GM21717 (cell line): ENCODE results near the gene POU3F1.

Experiments used
- ATAC-seq: cut with Tn5 transposase; IDR thresholded peaks from one replicate; pipeline ENCODE4 v1.9.1; 2021; ENCODE audit warnings: mild to moderate bottlenecking, moderate library complexity; ENCODE audit not compliant: unreplicated experiment

Gene POU3F1

DNA sequence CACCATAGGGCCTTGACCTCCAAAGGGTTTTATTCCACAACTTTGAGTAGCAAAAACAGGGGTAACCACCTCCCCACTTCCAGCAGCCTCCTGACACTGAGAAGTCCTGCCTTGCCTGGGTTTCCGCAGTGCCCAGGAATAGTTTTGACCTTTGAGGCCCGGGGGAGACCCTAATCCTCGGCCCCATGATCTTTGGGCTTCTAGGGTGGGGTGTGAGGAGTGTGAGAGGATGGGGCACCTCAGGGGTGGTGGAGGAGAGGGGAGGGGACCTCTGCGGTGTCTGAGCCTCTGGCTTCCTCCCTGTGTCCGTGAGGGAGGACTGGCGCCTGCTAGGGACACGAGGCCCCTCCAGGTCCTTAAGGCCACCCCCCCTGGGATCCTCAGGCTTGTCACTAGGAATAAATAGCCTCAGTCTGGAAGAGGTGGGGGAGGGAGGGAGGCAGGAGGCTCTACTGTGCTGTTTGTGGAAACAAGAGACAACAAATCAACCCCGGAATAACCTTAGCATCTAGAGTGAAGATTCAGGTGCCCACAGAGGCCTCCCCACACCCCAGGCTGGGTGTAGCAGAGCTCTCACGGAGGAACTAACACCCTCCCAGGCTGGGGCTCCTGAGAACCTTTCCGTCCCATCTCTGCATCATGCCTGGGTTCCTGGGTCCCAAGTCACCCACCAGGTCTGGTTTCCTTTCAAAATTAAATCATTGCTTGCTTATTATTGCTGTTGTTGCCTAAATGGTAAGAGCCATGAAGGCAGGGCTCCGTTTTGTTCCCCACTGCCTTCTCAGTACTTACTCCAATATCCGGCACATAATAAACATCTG lies 40.4 kb downstream of the POU3F1 start:
- ATAC-seq: no peak

DNA sequence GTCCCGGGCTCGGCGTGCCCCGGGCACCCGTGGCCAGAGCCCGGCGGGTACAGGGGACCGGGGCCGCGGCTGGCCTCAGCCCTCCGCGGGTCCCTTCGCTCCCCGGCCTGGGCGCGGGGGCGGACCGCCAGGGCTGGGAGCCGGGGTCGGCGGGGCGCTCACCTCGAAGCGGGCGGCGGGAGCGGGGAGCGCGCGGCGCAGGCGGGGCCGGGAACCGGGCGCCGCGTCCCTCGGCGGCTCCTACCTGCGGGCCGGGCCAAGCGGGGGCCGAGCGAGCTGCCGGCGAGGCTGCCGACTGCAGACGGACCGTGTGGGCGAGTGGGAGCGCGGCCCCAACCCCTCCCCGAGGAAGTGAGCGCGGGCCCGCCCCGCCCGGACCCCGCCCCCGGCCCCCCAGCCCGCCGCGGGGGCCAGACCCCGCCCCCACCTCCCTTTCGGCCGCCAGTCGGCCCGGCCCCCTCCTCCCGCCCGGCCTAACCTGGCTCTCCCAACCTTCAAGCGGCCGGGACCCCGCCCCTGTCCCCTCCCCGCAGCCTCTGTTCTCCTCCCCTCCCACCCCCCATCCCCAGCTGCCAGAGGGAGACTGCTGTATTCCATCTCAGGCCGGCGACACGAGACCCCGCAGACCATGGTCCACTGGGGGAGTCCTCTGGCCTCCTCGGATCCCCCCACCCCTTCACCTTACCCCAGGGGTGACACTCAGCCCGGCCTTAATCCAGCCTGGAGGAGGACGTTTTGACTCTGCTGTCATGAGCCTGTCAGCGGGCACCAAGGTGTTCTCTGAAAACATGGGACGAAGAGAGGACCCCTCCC lies 41.2 kb downstream of the POU3F1 start, which contains the start of gene FHL3:
FHL3 (minus strand) TSS at position 320 of the 813 bp plus-strand sequence. CDS start 6,102 bp downstream, outside the sequence.
- no peak for ATAC-seq

DNA sequence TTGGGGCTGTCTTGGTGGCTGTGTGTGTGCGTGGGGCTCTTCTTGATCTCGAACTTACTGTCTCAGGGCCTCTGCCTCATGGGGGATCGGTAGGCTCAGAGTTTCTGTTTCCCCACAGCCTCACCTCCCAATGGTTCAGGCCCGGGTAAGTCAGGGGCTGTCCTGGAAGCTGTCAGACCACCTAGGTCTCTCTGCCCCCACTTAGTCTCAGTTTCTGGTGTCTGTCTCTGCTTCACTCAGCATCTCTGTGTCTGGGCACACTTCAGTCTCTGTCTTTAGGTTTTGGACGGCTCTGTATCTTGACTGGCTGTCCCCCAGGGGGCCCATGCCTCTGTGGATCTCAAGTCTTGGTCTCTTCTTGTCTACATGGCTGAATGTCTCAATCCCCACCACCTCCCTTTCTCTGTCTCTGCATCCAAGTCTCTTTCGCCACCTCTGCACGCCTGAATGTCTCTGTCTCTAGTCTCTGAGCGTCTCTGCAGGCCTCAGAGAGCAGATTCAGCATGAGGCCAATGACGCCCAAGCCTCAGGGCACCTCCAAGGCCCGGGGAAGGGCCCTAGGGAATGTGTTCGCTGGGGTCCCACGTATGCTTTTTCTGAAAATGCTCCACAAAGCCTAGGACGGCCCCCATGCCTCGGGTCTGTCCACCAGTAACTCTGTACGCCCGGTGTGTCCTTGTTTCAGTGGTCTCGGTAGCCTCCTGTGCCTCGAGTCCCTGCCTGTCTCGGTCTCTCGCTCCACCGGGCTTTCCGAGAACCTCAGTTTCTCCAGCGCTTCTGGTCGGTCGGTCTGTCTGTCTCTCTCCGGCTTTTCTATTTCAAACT lies 42.1 kb downstream of the POU3F1 start:
- no peak for ATAC-seq

DNA sequence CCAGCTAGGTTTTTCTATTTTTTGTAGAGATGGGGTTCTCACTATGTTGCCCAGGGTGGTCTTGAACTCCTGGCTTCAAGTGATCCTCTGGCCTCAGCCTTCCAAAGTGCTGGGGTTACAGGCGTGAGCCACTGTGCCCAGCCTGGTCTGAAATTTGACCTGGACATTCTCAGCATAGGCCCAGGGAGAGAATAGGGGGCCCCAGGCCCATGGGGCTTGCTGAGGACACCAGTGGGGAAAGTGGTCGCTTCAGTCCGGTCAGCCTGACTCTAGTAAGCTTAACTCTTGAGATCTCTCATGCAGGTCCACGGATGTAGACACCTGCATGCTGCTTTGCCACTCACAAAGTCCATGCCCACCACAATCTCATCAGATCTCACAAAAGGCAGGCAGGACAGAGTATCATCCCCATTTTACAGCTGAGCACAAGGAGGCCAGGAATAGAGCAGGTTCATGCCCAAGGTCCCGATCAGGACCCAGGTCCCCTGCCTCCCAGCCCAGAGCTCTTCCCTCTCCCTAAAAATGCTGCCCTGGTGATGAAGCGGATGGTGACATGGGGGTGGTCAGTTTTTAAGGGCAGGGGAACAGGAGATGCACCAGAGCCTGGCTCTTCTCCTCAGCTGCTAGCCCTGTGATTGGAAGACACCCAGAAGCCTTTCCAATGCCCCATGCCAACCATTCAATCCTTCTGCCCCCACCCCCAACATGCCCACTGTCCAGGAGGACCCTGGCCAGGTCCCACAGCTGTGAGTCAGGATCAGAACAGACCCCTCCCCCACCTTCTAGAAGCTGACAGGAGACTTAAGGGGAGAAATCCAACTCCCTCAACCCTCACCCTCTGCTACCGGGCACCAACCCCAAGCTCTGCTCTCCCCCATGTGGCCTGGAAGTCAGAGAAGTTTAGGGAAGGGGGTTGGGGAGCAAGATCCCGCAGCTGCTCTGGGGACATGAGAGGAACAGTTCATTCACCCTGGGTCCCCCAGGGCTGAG lies 43.0 kb downstream of the POU3F1 start:
- ATAC-seq: no peak

DNA sequence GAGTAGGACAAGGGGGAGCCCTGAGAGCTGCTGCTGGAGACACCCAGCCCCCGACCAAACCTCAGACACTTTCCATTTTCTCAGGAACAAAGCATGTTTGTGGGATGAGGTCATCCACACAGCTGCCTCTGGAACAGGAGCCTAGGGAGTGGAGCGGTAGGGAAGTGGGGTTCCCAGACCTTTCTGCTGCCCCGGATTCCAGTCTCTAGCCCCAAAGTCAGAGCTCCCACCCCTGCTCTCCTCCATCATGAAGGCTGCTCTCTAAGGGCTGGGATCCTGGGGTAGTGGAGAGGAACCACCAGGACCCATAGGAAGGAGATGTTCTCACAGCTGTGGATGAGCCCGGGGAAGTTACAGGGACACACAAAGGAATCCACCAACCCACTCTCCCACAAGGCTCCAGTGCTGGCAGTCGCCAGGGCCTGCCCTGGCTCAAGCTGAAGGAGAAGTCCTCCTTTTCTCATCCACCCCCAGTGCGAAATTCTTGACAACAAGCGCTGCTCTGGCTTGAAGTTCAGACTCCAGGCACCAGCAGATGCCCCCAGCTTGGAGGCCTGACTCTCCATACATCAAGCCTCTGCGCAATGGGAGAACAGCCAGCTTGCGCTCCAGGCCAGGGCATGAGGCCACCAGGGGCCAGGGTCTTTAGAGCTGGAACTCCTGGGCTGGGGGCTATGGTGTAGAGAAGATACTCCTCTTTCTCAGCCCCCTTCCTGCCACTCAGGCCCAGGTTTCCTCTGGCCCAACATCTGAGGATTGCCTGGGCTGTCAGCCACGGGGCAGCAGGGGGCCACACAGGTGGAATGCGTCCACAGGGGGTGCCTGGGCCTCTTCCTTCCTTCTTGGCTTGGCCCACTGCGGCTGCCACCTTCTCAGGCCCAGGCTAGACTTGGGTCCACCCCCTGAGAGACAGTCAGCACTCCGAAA lies 45.8 kb downstream of the POU3F1 start:
- no peak for ATAC-seq

DNA sequence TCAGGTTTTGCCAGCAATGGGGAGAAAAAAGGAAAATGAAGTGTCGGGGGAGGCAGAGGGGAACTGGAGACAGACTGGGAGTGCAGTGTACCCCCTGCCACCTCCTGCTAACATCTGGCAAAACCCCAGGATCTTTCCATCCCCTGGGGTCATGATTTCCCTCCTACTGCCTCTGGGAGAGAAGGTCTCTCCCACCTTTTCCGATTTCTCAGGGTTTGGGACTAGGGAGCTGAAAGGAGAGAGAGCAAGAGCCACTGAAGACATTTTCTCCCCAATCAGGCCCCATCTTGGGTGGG lies 46.4 kb downstream of the POU3F1 start:
- ATAC-seq: no peak

DNA sequence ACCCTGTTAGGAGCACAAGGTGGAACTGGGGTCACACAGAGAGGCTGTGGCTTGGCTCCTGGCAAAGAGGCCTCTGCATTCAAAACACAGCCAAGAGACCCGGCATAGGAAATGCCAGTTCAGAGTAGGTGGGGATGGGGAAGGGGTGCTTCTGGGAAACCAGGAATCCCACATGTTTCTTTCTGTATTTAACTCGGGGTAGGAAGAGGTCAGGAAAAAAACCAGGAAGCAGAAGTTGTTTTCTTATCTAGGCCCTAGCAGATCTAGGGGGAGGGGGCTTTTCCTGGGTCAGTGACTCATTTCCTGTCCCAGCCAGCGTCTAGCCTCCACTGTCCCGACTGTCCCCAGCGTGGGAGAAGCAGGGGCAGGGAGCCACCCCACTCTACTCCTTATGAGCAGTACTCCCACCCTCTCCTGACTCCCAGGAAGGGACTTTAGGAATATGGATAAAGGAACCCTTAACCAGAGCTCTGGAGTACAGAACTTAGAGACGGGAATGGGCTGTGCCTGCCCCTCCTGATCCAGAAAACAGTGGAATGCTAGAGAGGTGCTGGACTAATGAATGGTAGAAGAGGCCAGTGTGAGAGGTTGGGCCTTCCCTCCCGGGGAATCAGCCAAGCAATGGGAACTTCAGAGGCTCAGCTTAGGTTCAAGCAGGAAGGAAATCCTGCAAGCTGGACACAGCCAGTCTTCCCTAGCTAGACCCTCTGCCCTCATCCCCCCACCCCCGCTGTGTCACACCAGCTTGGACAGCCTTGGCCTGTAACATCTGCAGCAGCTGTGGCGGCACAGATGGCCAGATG lies 47.0 kb downstream of the POU3F1 start:
- no peak for ATAC-seq

DNA sequence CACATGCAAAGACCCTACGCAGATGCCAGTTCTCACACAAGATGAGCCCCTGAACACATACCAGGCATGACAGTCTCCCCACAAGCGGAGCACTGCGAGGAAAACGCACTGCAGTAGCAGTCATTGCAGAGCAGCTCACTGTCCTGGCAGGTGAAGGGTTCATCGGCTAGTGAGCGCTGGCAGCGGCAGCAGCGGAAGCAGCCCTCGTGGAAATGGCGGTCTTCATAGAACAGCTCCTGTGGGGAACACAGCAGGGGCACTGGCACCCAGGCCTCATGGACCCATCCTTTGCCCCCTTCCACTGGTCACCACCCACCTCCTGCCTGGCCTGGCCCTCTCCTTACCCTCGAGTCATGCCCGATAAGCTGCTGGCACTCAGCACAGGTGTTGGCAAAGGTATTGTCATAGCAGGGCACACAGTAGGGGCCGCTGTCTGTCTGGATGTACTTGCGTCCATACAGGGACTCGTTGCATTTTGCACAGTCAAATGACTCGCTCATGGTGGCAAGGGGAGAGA lies 47.6 kb downstream of the POU3F1 start:
- ATAC-seq: no peak

DNA sequence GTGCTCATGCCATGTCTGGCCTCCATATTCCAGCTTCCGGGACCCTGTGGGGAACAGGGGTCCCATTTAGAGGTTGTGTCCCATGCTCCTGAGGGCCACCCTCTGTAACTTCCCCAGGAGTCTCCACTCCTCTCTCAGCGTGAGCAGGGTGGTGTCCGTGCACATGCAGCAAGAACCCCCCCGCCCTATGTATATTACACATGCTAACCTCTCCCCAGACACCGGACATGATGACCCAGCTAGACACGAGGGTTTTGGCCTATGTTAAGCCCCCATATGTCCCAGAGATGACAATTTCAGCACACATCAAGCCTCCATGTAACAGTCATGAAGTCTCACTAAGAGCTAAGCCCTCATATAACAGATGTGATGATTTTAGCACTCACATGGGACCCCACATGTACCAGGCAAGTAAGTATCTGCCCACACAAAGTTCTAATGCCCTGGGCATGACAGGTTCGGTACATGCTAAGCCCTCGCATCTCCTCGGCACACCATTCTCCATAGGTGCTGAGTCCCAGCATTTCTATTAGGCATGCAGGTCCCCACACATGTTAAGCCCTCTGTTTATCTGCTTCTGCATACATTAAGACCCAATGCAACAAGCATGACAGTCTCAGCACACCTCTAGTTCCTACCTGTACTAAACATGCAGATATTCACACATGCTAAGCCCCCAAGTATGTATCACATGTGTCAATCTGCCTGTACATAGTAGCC lies 48.3 kb downstream of the POU3F1 start:
- no peak for ATAC-seq

DNA sequence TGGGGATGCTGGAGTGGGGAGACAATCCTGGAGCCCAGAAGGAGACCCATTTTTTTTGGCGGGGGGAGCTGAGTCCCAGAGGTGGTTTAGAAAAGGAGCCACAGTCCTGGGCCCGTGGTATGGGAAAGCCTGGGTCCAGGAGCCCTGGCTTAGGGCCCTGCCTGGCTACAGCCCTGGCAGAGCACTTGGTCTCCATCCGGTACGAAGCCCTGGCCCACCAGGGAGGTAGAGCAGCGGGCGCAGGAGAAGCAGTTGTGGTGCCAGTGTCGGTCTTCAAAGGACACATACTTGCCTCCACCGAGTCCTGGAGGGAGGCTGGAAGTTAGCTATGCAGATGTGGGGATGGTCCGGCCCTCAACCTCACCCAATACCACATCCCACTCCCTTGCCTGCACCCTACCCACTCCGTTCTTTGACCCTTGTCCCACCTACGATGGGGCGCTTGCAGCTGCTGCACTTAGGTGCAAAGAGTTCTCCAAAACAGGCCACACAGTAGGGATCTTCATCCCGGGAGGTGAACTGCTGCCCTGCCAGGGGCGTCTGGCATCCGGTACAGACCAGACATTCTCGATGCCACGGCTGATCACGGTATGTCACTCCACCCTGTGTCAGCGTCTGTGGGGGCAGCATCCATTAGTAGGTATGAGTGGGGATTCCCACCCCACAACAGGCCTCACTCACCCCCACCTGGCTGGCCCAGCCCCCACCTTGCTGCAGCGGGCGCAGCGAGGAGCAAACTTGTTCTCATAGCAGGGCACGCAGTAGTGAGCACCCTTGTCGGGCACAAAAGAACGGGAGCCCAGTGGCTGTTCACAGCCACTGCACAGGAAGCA lies 49.1 kb downstream of the POU3F1 start:
- no peak for ATAC-seq

DNA sequence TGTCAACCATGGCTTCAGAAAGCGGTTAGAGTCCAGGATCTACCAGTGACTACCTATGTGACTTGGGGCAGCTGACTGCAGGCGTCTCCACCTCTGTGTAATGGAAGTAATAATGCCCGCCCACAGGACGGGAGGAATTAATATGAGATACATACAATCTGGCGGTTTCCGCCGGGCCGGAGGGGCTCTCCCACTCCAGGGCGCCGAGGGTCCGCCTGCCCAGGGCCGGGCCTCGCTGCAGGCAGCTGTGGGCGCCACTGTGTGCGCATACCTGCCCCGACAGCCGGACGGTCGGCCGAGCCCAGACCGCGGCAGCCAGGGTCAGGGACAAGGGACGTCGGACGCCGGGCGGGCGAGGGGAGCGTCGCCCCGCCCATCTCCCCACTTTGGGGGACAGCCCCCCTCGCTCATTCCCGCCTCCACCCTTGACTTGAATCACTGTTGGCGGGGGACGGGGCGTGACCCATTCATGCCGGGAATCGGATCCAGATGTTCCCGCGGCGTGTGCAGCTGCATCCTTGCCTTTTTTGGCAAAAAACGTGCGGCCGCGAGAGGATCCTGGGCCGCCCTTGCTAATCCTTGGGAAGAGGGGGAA lies 50.7 kb downstream of the POU3F1 start:
- ATAC-seq: no peak

DNA sequence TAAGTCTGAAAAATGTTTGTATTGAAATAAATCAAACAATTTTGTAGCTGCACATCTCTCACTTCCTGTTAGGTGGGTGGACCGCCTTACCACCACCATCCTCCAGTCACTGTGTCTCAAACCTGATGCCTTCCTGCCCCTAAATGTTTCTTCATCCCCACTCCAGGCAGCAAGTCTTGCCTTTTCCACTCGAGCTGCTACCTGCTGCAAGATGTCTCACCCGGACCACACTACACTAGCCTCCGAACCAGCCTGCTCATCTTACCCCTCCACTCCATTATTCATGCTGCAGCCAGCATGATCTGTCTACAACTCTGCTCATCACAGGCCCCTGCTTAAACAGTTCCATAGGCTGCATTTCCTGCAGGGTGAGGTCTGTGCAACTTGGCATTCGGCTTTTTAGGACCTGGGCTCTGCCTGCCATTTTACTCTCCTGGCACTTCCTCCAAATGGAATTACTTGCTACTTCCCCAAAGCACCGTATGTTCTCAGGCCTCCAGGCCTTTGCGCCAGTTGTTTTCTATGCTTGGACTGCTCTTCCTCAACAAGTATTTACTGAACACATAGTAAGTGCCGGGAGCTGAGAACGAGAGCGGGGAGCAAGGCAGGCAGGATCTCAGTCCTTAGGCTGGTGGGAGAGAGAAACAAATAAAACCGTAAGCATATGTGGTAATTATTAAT lies 51.6 kb downstream of the POU3F1 start:
- ATAC-seq: no peak
